ENCODE measurements around the gene FGFR3.

Gene FGFR3

GRCh38 chr4:1815096-1815996 is 22.3 kb downstream of the FGFR3 start:
- DNase-seq (ENCODE audit: low spot score) = no peak
- TF ChIP-seq, protein P1, sequence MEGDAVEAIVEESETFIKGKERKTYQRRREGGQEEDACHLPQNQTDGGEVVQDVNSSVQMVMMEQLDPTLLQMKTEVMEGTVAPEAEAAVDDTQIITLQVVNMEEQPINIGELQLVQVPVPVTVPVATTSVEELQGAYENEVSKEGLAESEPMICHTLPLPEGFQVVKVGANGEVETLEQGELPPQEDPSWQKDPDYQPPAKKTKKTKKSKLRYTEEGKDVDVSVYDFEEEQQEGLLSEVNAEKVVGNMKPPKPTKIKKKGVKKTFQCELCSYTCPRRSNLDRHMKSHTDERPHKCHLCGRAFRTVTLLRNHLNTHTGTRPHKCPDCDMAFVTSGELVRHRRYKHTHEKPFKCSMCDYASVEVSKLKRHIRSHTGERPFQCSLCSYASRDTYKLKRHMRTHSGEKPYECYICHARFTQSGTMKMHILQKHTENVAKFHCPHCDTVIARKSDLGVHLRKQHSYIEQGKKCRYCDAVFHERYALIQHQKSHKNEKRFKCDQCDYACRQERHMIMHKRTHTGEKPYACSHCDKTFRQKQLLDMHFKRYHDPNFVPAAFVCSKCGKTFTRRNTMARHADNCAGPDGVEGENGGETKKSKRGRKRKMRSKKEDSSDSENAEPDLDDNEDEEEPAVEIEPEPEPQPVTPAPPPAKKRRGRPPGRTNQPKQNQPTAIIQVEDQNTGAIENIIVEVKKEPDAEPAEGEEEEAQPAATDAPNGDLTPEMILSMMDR (IDR thresholded peaks at IDR 0.05; ENCODE audit: extremely low read depth, missing control alignments) = no peak

DNA sequence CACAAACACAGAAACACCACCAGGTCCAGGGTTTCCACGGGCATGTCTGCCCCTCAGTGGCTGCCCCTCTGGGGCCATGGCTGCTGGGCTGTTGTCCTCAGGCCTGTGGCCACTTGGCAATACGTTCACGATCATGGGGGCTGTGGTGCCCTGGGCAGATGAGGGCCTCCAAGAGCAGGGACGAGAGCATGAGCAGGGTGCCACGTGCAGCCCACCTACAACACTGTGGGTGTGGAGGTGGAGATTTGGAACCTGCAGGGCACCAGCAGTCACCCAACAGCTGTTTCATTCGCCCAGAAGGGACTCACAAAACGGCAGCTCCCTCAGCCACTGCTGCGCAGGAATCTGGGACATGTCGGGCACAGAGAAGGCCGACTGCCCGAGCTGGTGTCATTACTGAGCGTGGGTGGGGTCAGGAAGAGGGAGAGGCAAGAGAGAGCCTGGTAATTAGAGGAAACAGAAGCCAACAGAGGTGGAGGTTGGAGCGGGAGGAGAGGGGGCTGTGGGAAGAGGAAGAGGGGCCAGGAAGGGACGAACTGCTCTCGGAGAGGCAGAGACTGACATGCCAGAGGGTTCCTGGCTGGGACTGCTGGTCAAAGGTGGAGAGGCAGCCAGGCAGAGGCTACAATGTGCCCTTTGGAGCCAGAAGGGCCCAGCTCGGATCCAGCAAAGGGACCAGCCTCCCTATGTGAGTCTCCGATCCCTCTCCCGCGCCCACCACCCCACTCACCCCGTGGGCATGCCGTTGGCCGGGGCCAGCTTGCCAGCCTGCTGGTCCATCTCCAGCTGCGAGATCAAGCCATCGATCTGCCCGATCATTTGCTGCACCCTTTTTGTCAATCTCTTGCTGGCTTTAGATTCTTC is 23.1 kb downstream of the FGFR3 start:
- DNase-seq (ENCODE audit: low spot score) = no peak
- TF ChIP-seq, protein P1 (IDR thresholded peaks at IDR 0.05; ENCODE audit: extremely low read depth, missing control alignments) = no peak

GRCh38 chr4:1819284-1819683 is 26.2 kb downstream of the FGFR3 start:
- DNase-seq (ENCODE audit: low spot score) = no peak
- TF ChIP-seq, protein P1 (IDR thresholded peaks at IDR 0.05; ENCODE audit: extremely low read depth, missing control alignments) = no peak

GRCh38 chr4:1819816-1820215 is 26.7 kb downstream of the FGFR3 start:
- TF ChIP-seq, protein P1 (IDR thresholded peaks at IDR 0.05; ENCODE audit: extremely low read depth, missing control alignments) = no peak
- no peak for DNase-seq (ENCODE audit: low spot score)

- TF ChIP-seq, protein P1 (IDR thresholded peaks at IDR 0.05; ENCODE audit: extremely low read depth, missing control alignments) = no peak
- DNase-seq (ENCODE audit: low spot score) = peak; percentile 12
These were observed 28.8 kb downstream of the FGFR3 start for GRCh38 chr4:1821679-1822567.

GRCh38 chr4:1822568-1823544 is 29.8 kb downstream of the FGFR3 start:
- TF ChIP-seq, protein P1 (IDR thresholded peaks at IDR 0.05; ENCODE audit: extremely low read depth, missing control alignments) = no peak
- DNase-seq (ENCODE audit: low spot score) = peak; percentile 14
